Ovary (tissue), 3 donors: ENCODE measurements around the gene VPS13C.

Source experiments
- CTCF ChIP-seq, 3 donors: fragments of 450-650 bp in 2 of 3; fragments of 200-600 bp in 1 of 3; IDR thresholded peaks; one replicate each; pipeline versions ENCODE4 v1.5.1 to v1.8.0; 2016 to 2022; ENCODE audit warnings: antibody characterized with exemption in 3 of 3, mild to moderate bottlenecking in 1 of 3
- EP300 ChIP-seq: sonication (generic); formaldehyde crosslinking; IDR thresholded peaks from one replicate; pipeline ENCODE4 v1.6.1; 2017; ENCODE audit warnings: antibody characterized with exemption
- POLR2A ChIP-seq: fragments of 450-650 bp; IDR thresholded peaks from one replicate; pipeline ENCODE4 v1.6.1; 2017; ENCODE audit warnings: antibody characterized with exemption, mild to moderate bottlenecking, moderate library complexity
- donor health status: DM: no; HTN: no; CAD: no.

GRCh38 chr15:62060896-62061280 is 641 bp upstream of the VPS13C start:
- no peak for TF ChIP-seq EP300
- no peak for TF ChIP-seq CTCF (IDR thresholded peaks at IDR 0.05)
- TF ChIP-seq POLR2A, result no peak
